GM18508 (cell line): ENCODE data around the gene RAB4B.
"Not testable (repeated sequence)": the region's sequence is repeated elsewhere in the genome, so short reads cannot be mapped to it uniquely, and the experiment has no call there.

ENCODE experiments used
- ATAC-seq: cut with Tn5 transposase; IDR thresholded peaks from one replicate; pipeline ENCODE4 v1.9.1; 2021; ENCODE audit warnings: moderate number of reproducible peaks; ENCODE audit not compliant: insufficient read depth, unreplicated experiment

RAB4B gene

DNA sequence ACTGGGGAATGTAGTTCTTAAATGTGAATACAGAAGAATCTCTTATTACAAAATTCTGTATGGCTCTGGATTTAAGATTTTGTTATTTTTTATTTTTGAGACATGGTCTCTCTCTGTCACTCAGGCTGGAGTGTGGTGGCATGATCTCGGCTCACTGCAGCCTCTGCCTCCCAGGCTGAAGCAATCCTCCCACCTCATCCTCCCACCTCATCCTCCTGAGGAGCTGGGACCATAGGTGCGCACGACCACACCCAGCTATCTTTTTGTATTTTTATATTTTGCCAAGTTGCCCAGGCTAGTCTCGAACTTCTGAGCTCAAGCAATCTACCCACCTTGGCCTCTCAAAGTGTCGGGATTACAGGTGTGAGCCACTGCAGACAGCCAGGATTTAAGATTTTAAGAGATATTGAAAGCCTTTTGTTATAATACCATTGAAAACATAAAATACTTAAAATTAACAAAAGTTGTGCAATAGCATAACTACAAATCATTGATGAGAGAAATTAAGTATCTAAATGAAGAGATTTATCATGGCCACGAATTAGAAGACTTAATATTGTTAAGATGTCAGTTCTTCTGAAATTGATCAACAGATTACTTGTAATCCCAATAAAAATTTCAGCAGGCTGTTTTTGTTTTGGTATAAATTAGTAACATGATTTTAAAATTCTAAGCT, 58.8 kb downstream of the RAB4B start:
- ATAC-seq: no peak

DNA sequence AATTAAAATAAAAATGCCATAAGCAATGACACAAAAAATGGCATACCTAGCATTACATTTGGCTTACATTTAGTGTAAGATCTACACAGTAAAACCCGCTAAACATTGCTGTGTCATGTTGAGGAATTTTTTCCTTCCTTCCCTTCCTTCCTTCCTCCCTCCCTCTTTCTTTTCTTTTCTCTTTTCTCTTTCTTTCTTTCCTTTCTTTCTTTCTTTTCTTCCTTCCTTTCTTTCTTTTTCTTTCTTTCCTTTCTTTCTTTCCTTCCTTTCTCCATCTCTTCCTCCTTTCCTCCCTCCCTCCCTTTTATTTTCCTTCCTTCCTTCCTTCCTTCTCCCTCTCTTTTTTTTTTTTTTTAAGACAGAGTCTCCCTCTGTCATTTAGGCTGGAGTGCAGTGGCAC, 60.4 kb downstream of the RAB4B start:
- ATAC-seq: not testable (repeated sequence)

DNA sequence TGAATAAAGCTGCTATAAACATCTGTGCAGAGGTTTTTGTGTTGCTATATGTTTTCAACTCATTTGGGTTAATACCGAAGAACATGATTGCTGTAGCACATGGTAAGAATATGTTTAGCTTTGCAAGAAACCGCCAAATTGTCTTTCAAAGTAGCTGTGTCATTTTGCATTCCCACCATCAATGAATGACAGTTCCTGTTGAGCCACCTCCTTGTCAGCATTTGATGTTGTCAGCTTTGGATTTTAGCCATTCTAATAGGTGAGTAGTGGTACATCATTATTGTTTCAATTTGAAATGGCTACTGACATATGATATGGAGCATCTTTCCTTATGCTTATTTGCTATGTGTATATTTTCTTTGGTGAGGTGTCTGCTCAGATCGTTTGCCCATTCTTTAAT, 64.0 kb downstream of the RAB4B start:
- not testable (repeated sequence) for ATAC-seq

DNA sequence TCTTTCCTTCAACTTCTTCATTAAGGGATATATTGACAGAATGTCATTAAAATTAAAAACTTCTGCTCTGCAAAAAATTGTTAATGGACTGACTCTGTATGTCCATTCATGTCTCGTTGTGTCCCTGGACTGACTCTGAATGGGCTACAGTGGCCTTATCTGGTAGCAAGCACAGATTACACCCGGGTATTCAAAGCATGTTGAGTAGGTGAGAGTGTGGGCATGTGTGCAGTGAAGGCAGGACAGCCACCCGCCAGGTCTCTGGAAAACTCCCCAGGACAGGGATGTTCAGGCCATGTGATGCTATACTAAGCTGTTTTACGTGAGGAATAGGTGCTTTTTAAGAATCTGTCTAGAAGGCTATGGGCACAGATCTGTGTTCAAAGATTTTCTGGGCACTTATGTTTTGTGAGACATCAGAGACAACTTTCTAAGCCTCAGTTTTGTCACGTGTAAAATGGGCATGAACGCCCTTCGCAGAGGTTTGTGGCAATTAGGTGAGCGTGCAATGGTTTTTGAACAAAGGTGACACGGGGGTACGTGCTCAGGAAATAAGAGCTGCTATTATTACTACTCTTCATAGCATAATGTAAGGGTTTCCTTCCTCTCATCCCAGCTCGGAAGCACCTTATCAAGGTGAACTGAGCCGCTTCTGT, 65.1 kb downstream of the RAB4B start:
- ATAC-seq: not testable (repeated sequence)

DNA sequence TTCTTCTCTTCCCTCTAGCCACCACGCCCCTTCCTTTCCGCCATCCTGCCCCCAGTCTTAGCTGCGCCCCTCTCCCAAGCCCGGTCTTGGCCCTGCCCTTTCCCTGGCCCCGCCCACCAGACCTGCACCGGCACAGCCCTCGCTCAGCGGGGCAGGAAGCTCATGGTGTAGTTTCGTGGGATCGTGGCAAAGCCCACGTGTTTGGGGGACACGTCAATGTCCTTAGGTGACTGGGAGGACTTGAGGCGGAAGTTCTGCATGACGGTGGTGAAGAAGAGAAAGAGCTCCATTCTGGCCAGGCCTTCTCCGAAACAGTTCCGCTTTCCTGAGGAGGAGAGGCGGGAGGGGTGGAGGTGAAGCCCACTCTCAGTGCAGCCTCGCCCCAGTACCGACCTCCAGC, 65.6 kb downstream of the RAB4B start:
- not testable (repeated sequence) for ATAC-seq
